ENCODE measurements around the gene WDR59. TPM values are rescaled to one million over a fixed set of nuclear protein-coding genes. Genes with fewer than 3 reads are reported as not detected.

The WDR59 gene
- 14.5 and 17.9 TPM in 2 replicates for total RNA-seq

GRCh38 chr16:74984529-74985296 is at the start of gene WDR59:
Gene WDR59 (minus strand): TSS chr16:74985123. CDS start chr16:74985017, 106 bp downstream.

GRCh38 chr16:74998481-74999218 is 13.7 kb upstream of the WDR59 start, which contains the start of gene ZNRF1:
Gene ZNRF1 (plus strand): TSS chr16:74999024. CDS start chr16:74999672, 648 bp downstream.

Other genes starting within 250 kb of the WDR59 start
- not detected in 2 replicates for gene FA2H, start 210.3 kb downstream of the WDR59 start, total RNA-seq
- gene ZNRF1, start 13.9 kb upstream of the WDR59 start, total RNA-seq = 8.7 and 14.9 TPM in 2 replicates
- gene LDHD, start 131.7 kb upstream of the WDR59 start, total RNA-seq = 0.43 and 2.5 TPM in 2 replicates
- 5.2 and 7.1 TPM in 2 replicates for gene ZFP1, start 163.4 kb upstream of the WDR59 start, total RNA-seq
- gene CTRB2, start 222.0 kb upstream of the WDR59 start, total RNA-seq = not detected in 2 replicates
- not detected in 2 replicates for gene CTRB1, start 233.9 kb upstream of the WDR59 start, total RNA-seq

All from bronchial smooth muscle cell (primary cell).